ENCODE measurements around the gene RAD23A.

- no peak for TF ChIP-seq CTCF (IDR thresholded peaks at IDR 0.05)
- no peak for TF ChIP-seq POLR2A (IDR thresholded peaks at IDR 0.05)
These were observed 7.0 kb downstream of the RAD23A start for GRCh38 chr19:12952488-12953137.
